Lower leg skin (tissue), 4 donors: ENCODE results near the gene CD109. TPM values are rescaled to one million over a fixed set of nuclear protein-coding genes. Genes with fewer than 3 reads are reported as not detected.

Experiments
- DNase-seq, 2 donors: peaks; one replicate each; pipeline ENCODE4 v3.0.0-alpha.2; 2019; ENCODE audit warnings: low spot score in 2 of 2
- H3K4me3 ChIP-seq: fragments of 200-600 bp; sonication (generic); 2 replicates; pipeline ENCODE4 v1.5.1; 2017; ENCODE audit warnings: mild to moderate bottlenecking, low read depth; ENCODE audit not compliant: poor library complexity, severe bottlenecking
- CTCF ChIP-seq, 3 donors: fragments of 450-650 bp; IDR thresholded peaks; one replicate each; pipeline ENCODE4 v1.5.1; 2016; ENCODE audit warnings: antibody characterized with exemption in 3 of 3, mild to moderate bottlenecking in 3 of 3, moderate library complexity in 2 of 3
- POLR2A ChIP-seq, 2 donors: fragments of 450-650 bp; IDR thresholded peaks; one replicate each; pipeline ENCODE4 v1.6.1; 2016 to 2017; ENCODE audit warnings: antibody characterized with exemption in 2 of 2, mild to moderate bottlenecking in 1 of 2, moderate library complexity in 1 of 2
- intact Hi-C: fragments of 100-400 bp; cut with DNase I; formaldehyde crosslinking; loops from one replicate; pipeline ENCODE4 v1.15.0; 2023; ENCODE audit warnings: low total_unique reads
- total RNA-seq, 4 donors: library from RNA; depleted of rRNA; stranded (reverse); fragments of >200 nt; gene quantifications; one replicate each; pipeline ENCODE4 v1.1.0, GENCODE V29; 2016

Gene CD109
- total RNA-seq, 4 donors from 2014 or later: 26.1 to 51.7 (median 33.3) TPM

- no peak for TF ChIP-seq CTCF (IDR thresholded peaks at IDR 0.05)
- no peak for TF ChIP-seq POLR2A (IDR thresholded peaks at IDR 0.05)
- DNase-seq: no peak
- intact Hi-C loops: no loop called here
- no peak overlapping the region for H3K4me3 ChIP-seq
Measured at GRCh38 chr6:73873081-73873480, 177.1 kb downstream of the CD109 start.

Other genes starting within 250 kb of the CD109 start
- 1 to 10 TPM in 3 of 4 donors, under 1 TPM in 1; 0.83 to 2.2 (median 1.6) TPM for gene CGAS, start 243.9 kb upstream of the CD109 start, total RNA-seq
- gene MTO1, start 234.5 kb upstream of the CD109 start, total RNA-seq: 10 to 100 TPM; 22.6 to 29.6 (median 25.1) TPM
- over 10,000 TPM in 2 of 4 donors, 1,000 to 10,000 TPM in 2; 8,072 to 12,275 (median 10,774) TPM for gene EEF1A1, start 175.2 kb upstream of the CD109 start, total RNA-seq
- 10 to 100 TPM; 11.3 to 13.2 (median 12.2) TPM for gene SLC17A5, start 42.2 kb upstream of the CD109 start, total RNA-seq